ENCODE results near the gene DPH5. TPM values are rescaled to one million over a fixed set of nuclear protein-coding genes. Genes with fewer than 3 reads are reported as not detected.

DPH5 gene
- total RNA-seq, 1 donor from 2014 or later = 19.0 TPM

Other genes starting within 250 kb of the DPH5 start
- gene EXTL2, start 130.9 kb downstream of the DPH5 start, total RNA-seq = 2.3 TPM
- 15.9 TPM for gene SLC30A7, start 129.7 kb downstream of the DPH5 start, total RNA-seq
- gene S1PR1, start 211.2 kb upstream of the DPH5 start, total RNA-seq = 4.0 TPM

Data from esophagus mucosa (tissue), 1 donor.